ENCODE results near the gene ACAD10. TPM values are rescaled to one million over a fixed set of nuclear protein-coding genes. Genes with fewer than 3 reads are reported as not detected.

Gene ACAD10
- total RNA-seq, 1 experiment from 2014 or later = 25.3 TPM

DNA sequence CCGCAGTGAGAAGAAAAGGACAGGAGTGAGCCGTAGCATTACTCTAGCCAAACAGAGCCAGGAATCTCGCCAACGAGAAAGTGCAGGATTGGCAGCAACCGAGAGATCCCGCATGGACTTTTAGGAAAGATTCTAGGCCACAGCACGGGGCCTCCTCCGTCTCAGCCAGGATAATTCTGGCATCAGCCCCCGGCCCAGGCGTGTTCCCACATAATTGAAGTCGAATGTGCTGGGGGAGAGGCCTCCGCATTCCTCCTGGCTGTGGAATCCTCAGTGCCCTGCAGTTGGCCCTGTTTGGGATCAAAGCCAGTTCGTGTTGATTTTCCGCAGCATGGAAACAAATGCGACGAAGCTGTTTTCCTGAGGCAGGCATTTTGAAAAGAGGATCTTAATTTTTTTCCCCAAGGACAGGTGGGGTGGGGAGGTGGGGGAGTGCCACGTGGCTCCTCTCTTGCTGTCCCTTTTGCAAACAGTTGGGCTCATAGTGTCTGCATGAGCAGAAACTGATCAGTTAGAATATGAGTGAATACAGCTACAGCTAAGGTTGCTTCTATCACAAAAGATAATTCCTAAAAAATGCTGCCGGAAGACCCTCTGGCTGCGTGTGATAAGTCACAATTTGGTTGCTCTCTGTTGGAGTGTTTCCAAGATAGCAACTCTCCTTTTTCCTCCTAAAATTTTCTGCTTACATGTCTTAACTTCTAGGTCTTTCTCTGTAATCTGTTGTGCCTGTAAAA lies 49.5 kb upstream of the ACAD10 start:
- Histone ChIP-seq H3K4me1 (ENCODE audit: control insufficient read depth in 1 of 2, insufficient read depth in 2 of 2, low read length in 2 of 2) (no peaks in the 10 kb centered on the region; a peak in 1 of 4 replicates), H3K9ac (ENCODE audit: low read length) (no peak overlapping the region), H3K27me3 (ENCODE audit: insufficient read depth, low read length) (no peaks in the 10 kb centered on the region), H3K9me2 (ENCODE audit: insufficient read depth) (no peaks in the 10 kb centered on the region), H4K20me1 (ENCODE audit: insufficient read depth) (no peaks in the 10 kb centered on the region), H3K4me3 (replicated peaks in 1 of 2; ENCODE audit: low read depth in 1 of 2, low read length in 2 of 2) (no peak overlapping the region), H3K36me3 (ENCODE audit: control insufficient read depth in 1 of 2, insufficient read depth in 2 of 2, low read length in 2 of 2) (no peaks in the 10 kb centered on the region), H2AFZ (ENCODE audit: low read depth, low read length, poor library complexity, severe bottlenecking) (no peak overlapping the region), H3K27ac (ENCODE audit: low read depth, low read length) (no peak overlapping the region), H3K79me2 (ENCODE audit: insufficient read depth, low read length) (no peaks in the 10 kb centered on the region), H3K9me3 (ENCODE audit: control insufficient read depth in 1 of 2, insufficient read depth in 1 of 2, low read depth in 1 of 2, low read length in 2 of 2) (no peaks in the 10 kb centered on the region), H3K4me2 (ENCODE audit: low read length) (no peak overlapping the region)
- DNase-seq (ENCODE audit: low read depth, low spot score) = no peak
- no TSS peak for BruUV-seq (replicated peaks)
- POLR2A ChIA-PET = no interaction called here
- TF ChIP-seq EZH2phosphoT487 (IDR thresholded peaks at IDR 0.05; ENCODE audit: borderline replicate concordance) (no peak), ZNF274 (IDR thresholded peaks at IDR 0.05; ENCODE audit: low read depth, low read length) (no peak), CBX3 (IDR thresholded peaks at IDR 0.05; ENCODE audit: low read depth) (no peak), SP1 (IDR thresholded peaks at IDR 0.05; ENCODE audit: low read depth) (no peak), ELF1 (IDR thresholded peaks at IDR 0.05; ENCODE audit: borderline replicate concordance, low read depth) (no peak), POLR2AphosphoS5 (IDR thresholded peaks at IDR 0.05; ENCODE audit: low read depth, low read length) (no peak), SIN3A (IDR thresholded peaks at IDR 0.05; ENCODE audit: low read depth) (no peak)
- no peak for ATAC-seq
- intact Hi-C loops (cut with micrococcal nuclease) = no loop called here
- RAD21 ChIA-PET (ENCODE audit: low non-redundant PET in 1 of 2, low total read pairs in 2 of 2, uncharacterized antibody in 2 of 2, unreplicated experiment in 2 of 2) = no interaction called here
- CTCF ChIA-PET = no interaction called here

GRCh38 chr12:111638556-111638955 lies 47.3 kb upstream of the ACAD10 start:
- no peaks in the 10 kb centered on the region for H4K20me1 ChIP-seq (ENCODE audit: insufficient read depth)
- POLR2A ChIA-PET = no interaction called here
- BruUV-seq (replicated peaks) = no TSS peak
- H3K9ac ChIP-seq (ENCODE audit: low read length) = no peak overlapping the region
- intact Hi-C loops (cut with micrococcal nuclease) = no loop called here
- DNase-seq (ENCODE audit: low read depth, low spot score) (no peak), ATAC-seq (no peak)
- no peak overlapping the region for H2AFZ ChIP-seq (ENCODE audit: low read depth, low read length, poor library complexity, severe bottlenecking)
- no peaks in the 10 kb centered on the region for H3K9me3 ChIP-seq (ENCODE audit: control insufficient read depth in 1 of 2, insufficient read depth in 1 of 2, low read depth in 1 of 2, low read length in 2 of 2)
- H3K36me3 ChIP-seq (ENCODE audit: control insufficient read depth in 1 of 2, insufficient read depth in 2 of 2, low read length in 2 of 2) = peaks cover 0 to 2% of the 10 kb centered on the region in 2 experiments; a peak in 1 of 4 replicates
- no peaks in the 10 kb centered on the region for H3K79me2 ChIP-seq (ENCODE audit: insufficient read depth, low read length)
- no peak overlapping the region for H3K4me3 ChIP-seq (replicated peaks in 1 of 2; ENCODE audit: low read depth in 1 of 2, low read length in 2 of 2)
- no peaks in the 10 kb centered on the region for H3K9me2 ChIP-seq (ENCODE audit: insufficient read depth)
- H3K4me1 ChIP-seq (ENCODE audit: control insufficient read depth in 1 of 2, insufficient read depth in 2 of 2, low read length in 2 of 2) = no peaks in the 10 kb centered on the region; a peak in 1 of 4 replicates
- RAD21 ChIA-PET (ENCODE audit: low non-redundant PET in 1 of 2, low total read pairs in 2 of 2, uncharacterized antibody in 2 of 2, unreplicated experiment in 2 of 2) = no interaction called here
- no peak overlapping the region for H3K4me2 ChIP-seq (ENCODE audit: low read length)
- no peak for TF ChIP-seq ZBTB33 (IDR thresholded peaks at IDR 0.05; ENCODE audit: extremely low read depth, insufficient replicate concordance, low read length)
- TF ChIP-seq SRF (IDR thresholded peaks at IDR 0.05; ENCODE audit: low read depth) = no peak
- TF ChIP-seq, protein P1, sequence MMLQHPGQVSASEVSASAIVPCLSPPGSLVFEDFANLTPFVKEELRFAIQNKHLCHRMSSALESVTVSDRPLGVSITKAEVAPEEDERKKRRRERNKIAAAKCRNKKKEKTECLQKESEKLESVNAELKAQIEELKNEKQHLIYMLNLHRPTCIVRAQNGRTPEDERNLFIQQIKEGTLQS (IDR thresholded peaks at IDR 0.05) = no peak
- no peak for TF ChIP-seq POLR2AphosphoS5 (IDR thresholded peaks at IDR 0.05; ENCODE audit: low read depth, low read length)
- no peak for TF ChIP-seq ELF1 (IDR thresholded peaks at IDR 0.05; ENCODE audit: borderline replicate concordance, low read depth)
- TF ChIP-seq MAX (IDR thresholded peaks at IDR 0.05) = no peak
- no peak for TF ChIP-seq CEBPB (IDR thresholded peaks at IDR 0.05; ENCODE audit: low read depth)
- no peak for TF ChIP-seq EZH2 (IDR thresholded peaks at IDR 0.05)
- no peak for TF ChIP-seq ZNF274 (IDR thresholded peaks at IDR 0.05; ENCODE audit: low read depth, low read length)
- no peak for TF ChIP-seq SP1 (IDR thresholded peaks at IDR 0.05; ENCODE audit: low read depth)
- no peaks in the 10 kb centered on the region for H3K27me3 ChIP-seq (ENCODE audit: insufficient read depth, low read length)
- CTCF ChIA-PET = no interaction called here
- H3K27ac ChIP-seq (ENCODE audit: low read depth, low read length) = no peak overlapping the region

All from HCT116 (cell line).